Adipose tissue (tissue), 3 donors: Measurements from ENCODE around the gene ZNF227. TPM values are rescaled to one million over a fixed set of nuclear protein-coding genes. Genes with fewer than 3 reads are reported as not detected.
"Not testable (repeated sequence)": the region's sequence is repeated elsewhere in the genome, so short reads cannot be mapped to it uniquely, and the experiment has no call there.

Source experiments
- H3K27ac ChIP-seq: one replicate; pipeline ENCODE4 v1.5.1; 2013; ENCODE audit warnings: low read depth, low read length
- WGBS, 3 donors: extraction: QIAGEN DNeasy Blood & Tissue Kit; methylation state at CpG; one replicate each; pipeline ENCODE4 v1.1.7; 2013; 5-methylcytosine and 5-hydroxymethylcytosine counted together
- polyA plus RNA-seq, 3 donors: library from polyadenylated mRNA; stranded (reverse); fragments of 200-250 nt; gene quantifications; one replicate each; pipeline ENCODE4 v1.2.3, GENCODE V29; 2013
- donor health status: healthy with polysubstance abuse.
- donor health status: Bipolar disorder and iron deficiency.
- donor health status: healthy.

ZNF227 gene
- 1 to 10 TPM; 3.2 to 4.6 (median 3.3) TPM for polyA plus RNA-seq

DNA sequence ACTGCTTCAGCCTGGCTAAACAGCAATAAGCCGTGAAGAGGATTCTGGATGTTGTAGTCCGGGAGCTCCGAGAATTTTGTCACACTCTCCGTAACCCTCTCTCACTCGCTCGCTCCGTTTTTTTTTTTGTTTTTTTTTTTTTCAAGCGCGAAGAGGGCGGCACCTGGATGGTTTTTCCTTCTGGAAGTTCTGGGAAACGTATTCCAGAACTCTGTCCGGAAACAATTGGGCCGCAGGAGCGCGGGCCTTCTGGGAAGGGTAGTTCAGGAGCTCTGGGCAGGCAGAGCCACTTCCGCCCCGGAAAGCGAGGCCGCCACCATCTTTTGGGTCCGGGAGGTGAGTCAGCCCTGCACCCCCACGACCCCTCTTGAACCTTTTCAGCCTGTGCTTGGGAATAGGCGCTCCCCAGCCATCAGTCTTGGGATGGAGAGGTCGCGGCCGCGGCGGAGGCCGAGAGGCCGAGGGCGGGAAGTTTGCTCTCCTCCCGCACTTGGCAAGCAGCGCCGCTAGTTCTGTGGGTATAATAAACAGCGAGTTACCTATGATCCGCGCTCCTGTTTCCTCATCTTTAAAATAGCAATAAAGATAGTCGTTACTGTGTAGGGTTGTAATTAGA is at the start of gene ZNF227:
Gene ZNF227 (plus strand): TSS at position 283 of the 616 bp plus-strand sequence. CDS start 5,261 bp downstream, outside the sequence.
- peak within 1 kb of the TSS; percentile 11 for H3K27ac ChIP-seq
- 0 to 1% (median 0%) methylated on average over 37 of the region's 37 CpGs for WGBS, 3 donors

DNA sequence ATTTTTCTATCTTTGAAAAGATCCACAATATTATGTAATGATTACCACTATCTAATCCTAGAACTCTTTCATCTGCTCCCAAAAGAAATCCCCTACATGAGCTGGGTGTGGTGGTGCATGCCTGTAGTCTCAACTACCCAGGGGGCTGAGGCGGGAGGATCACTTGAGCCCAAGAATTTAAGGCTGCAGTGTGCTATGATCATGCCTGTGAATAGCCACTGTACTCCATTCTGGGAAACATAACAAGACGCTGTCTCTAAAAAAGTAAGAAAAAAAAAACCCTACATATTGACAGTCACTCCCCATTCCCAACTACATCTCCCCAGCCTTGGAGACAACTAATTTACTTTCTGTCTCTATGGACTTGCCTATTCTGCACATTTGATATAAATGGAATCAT is 48.5 kb upstream of the ZNF227 start:
- WGBS, 3 donors: 94 to 98% (median 95%) methylated on average over 2 of the region's 2 CpGs
- no peak overlapping the region for H3K27ac ChIP-seq

DNA sequence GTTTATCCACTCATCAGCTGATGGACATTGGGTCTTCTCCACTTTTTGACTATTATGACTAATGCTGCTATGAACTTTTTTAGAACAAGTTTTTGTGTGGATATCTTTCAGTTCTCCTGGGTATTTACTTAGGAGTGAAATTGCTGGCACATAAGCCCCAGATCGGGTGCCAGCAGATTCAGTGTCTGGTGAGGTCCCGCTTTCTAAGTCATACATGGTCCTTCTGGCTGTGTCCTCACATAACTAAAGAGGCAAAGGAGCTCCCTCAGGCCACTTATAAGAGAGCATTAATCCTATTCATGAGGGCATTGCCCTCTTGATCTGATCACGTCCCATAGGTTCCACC is 48.0 kb upstream of the ZNF227 start:
- no peak overlapping the region for H3K27ac ChIP-seq
- 59 to 74% (median 72%) methylated on average over 3 of the region's 3 CpGs for WGBS, 3 donors

DNA sequence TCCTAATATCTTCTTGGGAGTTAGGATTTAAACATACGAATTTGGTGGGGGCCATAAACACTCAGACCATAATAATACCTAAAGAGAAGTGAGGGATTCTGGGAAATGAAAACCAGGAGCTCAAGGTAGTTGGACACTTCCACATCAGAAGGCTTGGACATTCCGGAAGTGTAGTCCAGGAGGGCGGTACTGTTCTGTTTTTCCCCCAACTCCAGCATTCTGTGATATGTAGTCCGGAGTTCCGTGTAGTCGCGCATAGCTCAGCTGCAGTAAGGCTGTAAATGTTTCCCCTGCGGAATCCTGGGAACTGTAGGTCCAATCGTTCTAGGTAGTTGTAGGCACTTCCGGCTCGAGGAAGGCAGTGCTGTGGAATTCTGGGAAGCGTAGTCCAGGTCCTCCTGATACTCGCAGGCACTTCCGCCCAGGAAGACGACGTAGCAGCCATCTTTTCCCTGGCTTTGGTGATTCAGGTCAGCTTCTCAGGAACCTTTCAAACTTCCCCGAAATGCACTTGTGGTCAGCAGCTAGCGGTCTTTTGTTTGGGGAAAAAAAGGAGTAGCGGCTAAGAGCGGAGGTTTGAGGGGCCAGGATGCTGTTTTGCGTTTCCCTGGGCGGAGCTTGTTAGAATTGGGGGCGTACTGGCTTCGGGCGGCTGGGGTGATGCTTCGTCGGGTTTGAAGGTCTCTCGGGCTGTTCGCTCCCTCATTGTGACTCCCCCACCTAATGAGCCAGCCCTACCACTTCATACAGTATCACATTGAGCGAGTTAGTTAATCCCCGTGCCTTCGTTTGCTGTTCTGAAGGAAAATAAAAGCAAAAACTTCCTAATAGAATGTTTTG is 47.4 kb upstream of the ZNF227 start, which contains the start of gene ZNF226:
Gene ZNF226 (plus strand): TSS at position 428 of the 840 bp plus-strand sequence. CDS start 4,981 bp downstream, outside the sequence.
- H3K27ac ChIP-seq: peak within 1 kb of the TSS; percentile 83
- 0 to 1% (median 1%) methylated on average over 32 of the region's 32 CpGs for WGBS, 3 donors

GRCh38 chr19:44170660-44171059 is 41.7 kb upstream of the ZNF227 start:
- 98 to 99% (median 98%) methylated on average over 6 of the region's 6 CpGs for WGBS, 3 donors
- not testable (repeated sequence) for H3K27ac ChIP-seq

DNA sequence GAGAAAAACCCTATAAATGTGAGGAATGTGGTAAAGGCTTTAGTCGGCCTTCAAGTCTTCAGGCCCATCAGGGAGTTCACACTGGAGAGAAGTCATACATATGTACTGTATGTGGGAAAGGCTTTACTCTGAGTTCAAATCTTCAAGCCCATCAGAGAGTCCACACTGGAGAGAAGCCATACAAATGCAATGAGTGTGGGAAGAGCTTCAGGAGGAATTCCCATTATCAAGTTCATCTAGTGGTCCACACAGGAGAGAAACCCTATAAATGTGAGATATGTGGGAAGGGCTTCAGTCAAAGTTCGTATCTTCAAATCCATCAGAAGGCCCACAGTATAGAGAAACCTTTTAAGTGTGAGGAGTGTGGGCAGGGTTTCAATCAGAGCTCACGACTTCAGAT is 35.7 kb upstream of the ZNF227 start:
- 96 to 99% (median 96%) methylated on average over 3 of the region's 3 CpGs for WGBS, 3 donors
- H3K27ac ChIP-seq: no peak overlapping the region

GRCh38 chr19:44180968-44181367 is 31.4 kb upstream of the ZNF227 start:
- H3K27ac ChIP-seq: no peak overlapping the region

DNA sequence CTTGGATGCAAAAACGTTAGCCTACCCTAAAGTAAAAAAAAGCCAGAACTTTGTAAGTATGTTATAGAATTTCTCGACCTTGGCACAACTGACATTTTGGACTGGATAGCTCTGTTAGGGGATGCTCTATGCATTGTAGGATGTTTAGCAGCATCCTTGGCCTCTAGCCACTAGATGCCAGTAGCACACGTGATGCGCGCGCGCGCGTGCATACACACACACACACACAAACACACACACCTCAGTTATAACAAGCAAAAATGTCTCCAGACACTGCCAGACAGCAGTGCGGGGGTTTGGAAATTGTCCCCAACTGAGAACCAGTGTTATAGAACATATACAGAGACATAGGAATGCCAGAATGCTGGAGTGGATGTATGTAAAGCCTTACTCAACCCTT is 30.2 kb upstream of the ZNF227 start:
- no peak overlapping the region for H3K27ac ChIP-seq
- WGBS, 3 donors: 75 to 90% (median 86%) methylated on average over 10 of the region's 10 CpGs

DNA sequence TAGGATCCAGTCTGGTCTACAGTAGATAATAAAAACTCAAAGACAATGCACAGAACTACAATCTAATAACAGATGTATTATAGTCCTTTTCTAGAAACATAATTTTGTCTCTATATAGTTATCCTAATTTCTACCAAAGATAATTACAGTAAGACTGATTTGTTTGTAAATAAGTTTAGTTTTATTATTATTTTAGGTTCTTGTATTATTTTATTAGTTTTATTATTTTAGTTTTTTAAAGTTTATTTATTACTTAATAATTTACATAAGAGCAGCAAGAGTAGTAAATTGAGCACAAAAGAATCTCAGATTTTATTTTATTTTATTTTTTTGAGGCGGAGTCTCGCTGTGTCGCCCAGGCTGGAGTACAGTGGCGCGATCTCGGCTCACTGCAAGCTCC is 22.3 kb upstream of the ZNF227 start:
- no peak overlapping the region for H3K27ac ChIP-seq
- WGBS, 3 donors: 95 to 100% (median 97%) methylated on average over 6 of the region's 6 CpGs

GRCh38 chr19:44192127-44192526 is 20.2 kb upstream of the ZNF227 start:
- 72 to 81% (median 75%) methylated on average over 5 of the region's 5 CpGs for WGBS, 3 donors
- no peak overlapping the region for H3K27ac ChIP-seq

- H3K27ac ChIP-seq: no peak overlapping the region
These were observed 15.6 kb upstream of the ZNF227 start for GRCh38 chr19:44196772-44197171.

GRCh38 chr19:44202470-44202869 is 9.9 kb upstream of the ZNF227 start:
- WGBS, 3 donors: 77 to 83% (median 78%) methylated on average over 1 of the region's 1 CpG

DNA sequence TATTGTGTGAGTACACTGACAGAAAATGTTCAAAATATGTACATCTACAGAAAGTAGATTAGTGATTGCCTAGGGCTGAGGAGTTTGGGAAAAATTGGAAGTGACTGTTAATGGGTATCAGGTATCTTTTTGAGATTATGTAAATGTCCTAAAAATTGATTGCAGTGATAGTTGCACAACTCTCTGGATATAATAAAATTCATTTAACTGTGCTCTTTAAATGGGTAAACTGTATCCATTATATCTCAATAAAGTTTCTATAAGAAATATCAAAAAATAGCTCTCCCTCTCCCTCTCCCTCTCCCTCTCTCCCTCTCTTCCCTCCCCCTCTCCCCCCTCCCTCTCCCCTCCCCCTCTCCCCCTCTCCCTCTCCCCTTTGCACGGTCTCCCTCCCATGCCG is 9.4 kb upstream of the ZNF227 start:
- H3K27ac ChIP-seq: no peak overlapping the region
- 90% methylated on average over 2 of the region's 2 CpGs; no CpG with 5 or more reads in 2 of the 3 donors for WGBS, 3 donors

More at GRCh38 chr19:44202470-44202869, 9.9 kb upstream of the ZNF227 start:
- H3K27ac ChIP-seq: no peak overlapping the region

GRCh38 chr19:44203877-44204276 is 8.5 kb upstream of the ZNF227 start:
- 94 to 95% (median 94%) methylated on average over 19 to 31 of the region's 31 CpGs for WGBS, 3 donors
- not testable (repeated sequence) for H3K27ac ChIP-seq

DNA sequence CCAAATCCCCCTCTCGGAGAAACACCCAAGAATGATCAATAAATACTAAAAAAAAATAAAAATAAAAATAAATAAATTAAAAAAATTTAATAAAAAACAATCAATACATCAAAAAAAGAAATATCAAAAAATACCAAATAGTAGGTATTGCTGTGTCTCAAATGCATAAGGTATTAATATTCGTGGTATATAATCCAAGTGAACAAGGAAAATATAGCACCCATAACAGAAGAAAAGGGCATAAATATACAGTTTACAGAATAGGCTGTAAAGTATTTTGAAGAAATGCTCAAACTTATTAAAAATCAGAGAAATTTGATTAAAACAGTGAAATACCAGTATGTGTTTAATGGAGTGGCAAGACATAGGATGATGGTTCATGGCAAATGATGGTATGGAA is 7.6 kb upstream of the ZNF227 start:
- WGBS, 3 donors: 53 to 89% (median 80%) methylated on average over 2 of the region's 2 CpGs
- no peak overlapping the region for H3K27ac ChIP-seq

GRCh38 chr19:44207126-44207803 is 5.1 kb upstream of the ZNF227 start:
- 4% methylated on average over 26 of the region's 26 CpGs for WGBS, 3 donors

GRCh38 chr19:44212866-44213346 is 574 bp downstream of the ZNF227 start:
- H3K27ac ChIP-seq: peak overlapping the region; percentile 11
- 3 to 5% (median 4%) methylated on average over 15 of the region's 15 CpGs for WGBS, 3 donors

More at GRCh38 chr19:44207126-44207803, 5.1 kb upstream of the ZNF227 start:
- H3K27ac ChIP-seq: peak overlapping the region; percentile 46

DNA sequence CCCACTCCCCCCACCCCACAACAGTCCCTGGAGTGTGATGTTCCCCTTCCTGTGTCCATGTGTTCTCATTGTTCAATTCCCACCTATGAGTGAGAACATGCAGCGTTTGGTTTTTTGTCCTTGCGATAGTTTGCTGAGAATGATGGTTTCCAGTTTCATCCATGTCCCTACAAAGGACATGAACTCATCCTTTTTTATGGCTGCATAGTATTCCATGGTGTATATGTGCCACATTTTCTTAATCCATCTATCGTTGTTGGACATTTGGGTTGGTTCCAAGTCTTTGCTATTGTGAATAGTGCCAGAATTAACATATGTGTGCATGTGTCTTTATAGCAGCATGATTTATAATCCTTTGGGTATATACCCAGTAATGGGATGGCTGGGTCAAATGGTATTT is 7.6 kb downstream of the ZNF227 start:
- WGBS, 3 donors: 97 to 98% (median 97%) methylated on average over 2 of the region's 3 CpGs
- H3K27ac ChIP-seq: not testable (repeated sequence)

- 96 to 98% (median 98%) methylated on average over 6 of the region's 6 CpGs for WGBS, 3 donors
- not testable (repeated sequence) for H3K27ac ChIP-seq
These were observed 8.4 kb downstream of the ZNF227 start for GRCh38 chr19:44220761-44221160.
